SK-N-SH (cell line): ENCODE data around the gene RNMT. TPM values are rescaled to one million over a fixed set of nuclear protein-coding genes. Genes with fewer than 3 reads are reported as not detected.
A peak's percentile ranks its signal among the peaks of the same experiment; 100 is the strongest.

ENCODE experiments used
- CTCF ChIA-PET: fragments of 300-600, 350-600 bp; formaldehyde crosslinking; extraction: SDS; loops from one replicate; lab custom pipeline; 2021; lab: Yijun Ruan, JAX
- POLR2A ChIA-PET: fragments of 350-600 bp; sonication (Branson Sonifier 250); formaldehyde crosslinking; extraction: SDS; loops from one replicate; lab custom pipeline; 2020; ENCODE audit warnings: antibody characterized with exemption, inconsistent platforms; lab: Yijun Ruan, JAX
- DNase-seq: peaks from one replicate; pipeline ENCODE4 v3.0.0; 2012
- H2AFZ ChIP-seq: fragments of 200-600 bp; sonication (generic); 2 replicates; pipeline ENCODE4 v1.8.1; 2016; ENCODE audit warnings: antibody characterized with exemption, mild to moderate bottlenecking, low read depth
- H3F3A ChIP-seq: fragments of 200-600 bp; sonication (generic); replicated peaks from 2 replicates; pipeline ENCODE3; 2016; ENCODE audit warnings: antibody characterized with exemption, mild to moderate bottlenecking; ENCODE audit not compliant: insufficient read depth
- H3K27ac ChIP-seq, 2 experiments: fragments of 200-500 bp in 1 of 2; fragments of 200-600 bp in 1 of 2; sonication (Bioruptor generic) in 1 of 2; sonication (generic), shearing (Covaris generic) in 1 of 2; 2 replicates each; pipeline versions ENCODE4 v1.5.1 to v1.6.1; 2014 to 2016; ENCODE audit warnings: low read depth in 2 of 2, inconsistent platforms in 1 of 2, low read length in 1 of 2, mild to moderate bottlenecking in 1 of 2, mixed read lengths in 1 of 2
- H3K27me3 ChIP-seq: fragments of 200-600 bp; sonication (generic), shearing (Covaris generic); 2 replicates; pipeline ENCODE4 v1.6.1; 2016; ENCODE audit warnings: mixed run types; ENCODE audit not compliant: insufficient read depth
- H3K36me3 ChIP-seq, 2 experiments: fragments of 200-500 bp in 1 of 2; fragments of 200-600 bp in 1 of 2; sonication (Bioruptor generic) in 1 of 2; sonication (generic) in 1 of 2; replicated peaks in 1 of 2; 2 replicates each; pipeline versions ENCODE3 to v1.5.1; 2014 to 2016; ENCODE audit warnings: low read length in 1 of 2, mild to moderate bottlenecking in 1 of 2; ENCODE audit not compliant: insufficient read depth in 2 of 2, control insufficient read depth in 1 of 2
- H3K4me1 ChIP-seq, 2 experiments: fragments of 200-500 bp in 1 of 2; fragments of 200-600 bp in 1 of 2; sonication (Bioruptor generic) in 1 of 2; sonication (generic), shearing (Covaris generic) in 1 of 2; 2 replicates each; pipeline versions ENCODE4 v1.5.1 to v1.6.1; 2014 to 2016; ENCODE audit warnings: low read depth in 1 of 2, low read length in 1 of 2, mixed run types in 1 of 2; ENCODE audit not compliant: insufficient read depth in 2 of 2, control insufficient read depth in 1 of 2
- H3K4me2 ChIP-seq: fragments of 200-600 bp; sonication (generic), shearing (Covaris generic); 2 replicates; pipeline ENCODE4 v1.6.1; 2017; ENCODE audit warnings: mixed run types
- H3K4me3 ChIP-seq, 2 experiments: fragments of 200-500 bp in 1 of 2; fragments of 200-600 bp in 1 of 2; sonication (Bioruptor generic) in 1 of 2; sonication (generic), shearing (Covaris generic) in 1 of 2; 2 replicates each; pipeline versions ENCODE4 v1.5.1 to v1.8.1; 2014 to 2016; ENCODE audit warnings: low read depth in 2 of 2, inconsistent platforms in 1 of 2, low read length in 1 of 2, mild to moderate bottlenecking in 1 of 2, mixed read lengths in 1 of 2, moderate library complexity in 1 of 2
- H3K79me2 ChIP-seq: fragments of 200-600 bp; sonication (generic); 2 replicates; pipeline ENCODE4 v1.8.1; 2017; ENCODE audit warnings: mild to moderate bottlenecking; ENCODE audit not compliant: insufficient read depth
- H3K9ac ChIP-seq: fragments of 200-600 bp; sonication (generic); 2 replicates; pipeline ENCODE4 v1.6.1; 2017; ENCODE audit warnings: mixed run types
- H3K9me2 ChIP-seq: fragments of 200-600 bp; sonication (generic); 2 replicates; pipeline ENCODE4 v1.6.1; 2017; ENCODE audit warnings: mixed run types
- H3K9me3 ChIP-seq: fragments of 200-600 bp; sonication (generic); 2 replicates; pipeline ENCODE4 v1.6.1; 2017; ENCODE audit warnings: mixed run types, mild to moderate bottlenecking, moderate library complexity
- H4K20me1 ChIP-seq: fragments of 200-600 bp; sonication (generic); 2 replicates; pipeline ENCODE4 v1.6.1; 2017; ENCODE audit warnings: mild to moderate bottlenecking, mixed run types; ENCODE audit not compliant: insufficient read depth
- EP300 ChIP-seq, 2 experiments: IDR thresholded peaks; 2 replicates each; pipeline versions ENCODE4 v1.4.0 to v1.6.1; 2012; ENCODE audit warnings: borderline replicate concordance in 1 of 2, low read depth in 1 of 2, low read length in 1 of 2
- GATA2 ChIP-seq: sonication (generic); formaldehyde crosslinking; IDR thresholded peaks from 2 replicates; pipeline ENCODE4 v1.5.0; 2020; ENCODE audit warnings: mild to moderate bottlenecking, missing genetic modification reagents
- IRF3 ChIP-seq: fragments of 150-350 bp; IDR thresholded peaks from 2 replicates; pipeline ENCODE4 v1.6.1; 2016; ENCODE audit warnings: mild to moderate bottlenecking, low read depth, low read length
- JUND ChIP-seq: IDR thresholded peaks from 2 replicates; pipeline ENCODE4 v1.4.0; 2012
- MXI1 ChIP-seq: IDR thresholded peaks from 2 replicates; pipeline ENCODE4 v1.6.1; 2012; ENCODE audit warnings: mild to moderate bottlenecking, low read depth, low read length, improper control_type of control experiment
- NRF1 ChIP-seq: IDR thresholded peaks from 2 replicates; pipeline ENCODE4 v1.6.1; 2012; ENCODE audit warnings: low read depth, mild to moderate bottlenecking, low read length
- POLR2AphosphoS5 ChIP-seq: IDR thresholded peaks from 2 replicates; pipeline ENCODE4 v1.6.1; 2012; ENCODE audit warnings: low read depth, low read length
- RAD21 ChIP-seq: IDR thresholded peaks from 2 replicates; pipeline ENCODE4 v1.6.1; 2012; ENCODE audit warnings: mild to moderate bottlenecking, low read length
- RXRA ChIP-seq: IDR thresholded peaks from 2 replicates; pipeline ENCODE4 v1.4.0; 2012; ENCODE audit warnings: low read depth, mild to moderate bottlenecking, borderline replicate concordance
- SIN3A ChIP-seq: IDR thresholded peaks from 2 replicates; pipeline ENCODE4 v1.6.1; 2012; ENCODE audit warnings: low read depth, mild to moderate bottlenecking, low read length, moderate library complexity, borderline replicate concordance
- SMC3 ChIP-seq: IDR thresholded peaks from 2 replicates; pipeline ENCODE4 v1.6.1; 2012; ENCODE audit warnings: low read depth, low read length, improper control_type of control experiment
- TAF1 ChIP-seq: IDR thresholded peaks from 2 replicates; pipeline ENCODE4 v1.6.1; 2012; ENCODE audit warnings: low read depth, mild to moderate bottlenecking, low read length, moderate library complexity, borderline replicate concordance
- USF2 ChIP-seq: fragments of 150-350 bp; IDR thresholded peaks from 2 replicates; pipeline ENCODE4 v1.6.1; 2017; ENCODE audit warnings: antibody characterized with exemption, low read length, low read depth, borderline replicate concordance
- YY1 ChIP-seq: IDR thresholded peaks from 2 replicates; pipeline ENCODE4 v1.4.0; 2012; ENCODE audit warnings: low read depth, mild to moderate bottlenecking
- WGBS: methylation state at CpG from one replicate; pipeline ENCODE4 v1.1.6; 2017; ENCODE audit warnings: low lambda C conversion rate; 5-methylcytosine and 5-hydroxymethylcytosine counted together
- polyA plus RNA-seq, 3 experiments: library from polyadenylated mRNA; depleted of rRNA; stranded (reverse); fragments of >200 nt; gene quantifications; 2 replicates each; pipeline ENCODE4 v1.2.3, GENCODE V29; 2012
- TF ChIP-seq, protein P1 (sequence below): IDR thresholded peaks from 2 replicates; pipeline ENCODE4 v1.4.0; 2012; ENCODE audit warnings: low read depth
- TF ChIP-seq, protein P2 (sequence below): IDR thresholded peaks from 2 replicates; pipeline ENCODE4 v1.4.0; 2012; ENCODE audit warnings: low read depth, borderline replicate concordance

The RNMT gene
- polyA plus RNA-seq, 1 of the 3 experiments (the other 2 are of a cell fraction), result 12.7 TPM

GRCh38 chr18:13726972-13727331, 479 bp downstream of the RNMT start:
- Histone ChIP-seq H3K4me1 (peaks cover 6 to 8% of the 10 kb centered on the region in 2 experiments; a peak in 3 of 4 replicates), H3K9me3 (no peaks in the 10 kb centered on the region), H3F3A (peaks cover 10% of the 10 kb centered on the region), H2AFZ (0 out of 2 replicates have a peak overlapping the region, but pooled peaks have one; percentile 49), H3K4me3 (peak overlapping the region; percentile 89 to 94), H3K9me2 (no peaks in the 10 kb centered on the region), H4K20me1 (peaks cover 16% of the 10 kb centered on the region), H3K27ac (peak overlapping the region; percentile 88 to 93), H3K4me2 (peak overlapping the region; percentile 92), H3K79me2 (peaks cover 98% of the 10 kb centered on the region), H3K9ac (peak overlapping the region; percentile 88), H3K36me3 (peaks cover 8 to 19% of the 10 kb centered on the region in 2 experiments), H3K27me3 (no peaks in the 10 kb centered on the region)
- ChIA-PET CTCF (interaction anchor here (0.6 to 1.4 kb wide), 4 partner anchors 70 to 892 kb away, joined by 3 to 4 read pairs (median 3); no protein-coding TSS in a partner anchor), POLR2A (interaction anchor here (1.0 to 2.0 kb wide), 3 partner anchors 13 to 23 kb away, joined by 3 to 6 read pairs (median 4); no protein-coding TSS in a partner anchor)
- WGBS, result 0% methylated on average over 5 of the region's 30 CpGs
- TF ChIP-seq MXI1 (no peak), NRF1 (no peak)
- no peak for DNase-seq

- H3K4me1 ChIP-seq, result peaks cover 0 to 4% of the 10 kb centered on the region in 2 experiments; a peak in 3 of 4 replicates
- no peak overlapping the region for H2AFZ ChIP-seq
- no peaks in the 10 kb centered on the region for H3K27me3 ChIP-seq
- peaks cover 8% of the 10 kb centered on the region; the same call in 1 of the 2 replicates for H4K20me1 ChIP-seq
- peaks cover 76% of the 10 kb centered on the region for H3K79me2 ChIP-seq
- WGBS, result 95% methylated on average over 1 of the region's 1 CpG
- no peaks in the 10 kb centered on the region for H3K9me3 ChIP-seq
- ChIA-PET POLR2A (no interaction called here), CTCF (no interaction called here)
- no peaks in the 10 kb centered on the region for H3K9me2 ChIP-seq
- peaks cover 10% of the 10 kb centered on the region for H3F3A ChIP-seq
- DNase-seq, result no peak
- H3K27ac ChIP-seq, result no peak overlapping the region
- H3K4me3 ChIP-seq, result no peak overlapping the region
- no peak overlapping the region for H3K9ac ChIP-seq
- peaks cover 28 to 36% of the 10 kb centered on the region in 2 experiments for H3K36me3 ChIP-seq
- no peak overlapping the region for H3K4me2 ChIP-seq
- no peak for TF ChIP-seq USF2
- no peak for TF ChIP-seq YY1
- TF ChIP-seq EP300 (IDR thresholded peaks at IDR 0.05; ENCODE audit: borderline replicate concordance in 1 of 2, low read depth in 1 of 2, low read length in 1 of 2), result no peak
- TF ChIP-seq SIN3A, result no peak
- TF ChIP-seq TAF1, result no peak
- TF ChIP-seq SMC3, result no peak
- TF ChIP-seq, protein P1, sequence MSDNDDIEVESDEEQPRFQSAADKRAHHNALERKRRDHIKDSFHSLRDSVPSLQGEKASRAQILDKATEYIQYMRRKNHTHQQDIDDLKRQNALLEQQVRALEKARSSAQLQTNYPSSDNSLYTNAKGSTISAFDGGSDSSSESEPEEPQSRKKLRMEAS, result no peak
- TF ChIP-seq IRF3, result no peak
- no peak for TF ChIP-seq GATA2 (CRISPR knock-in tag)
- TF ChIP-seq RAD21, result no peak
- no peak for TF ChIP-seq RXRA
- TF ChIP-seq POLR2AphosphoS5, result no peak
- TF ChIP-seq, protein P2, sequence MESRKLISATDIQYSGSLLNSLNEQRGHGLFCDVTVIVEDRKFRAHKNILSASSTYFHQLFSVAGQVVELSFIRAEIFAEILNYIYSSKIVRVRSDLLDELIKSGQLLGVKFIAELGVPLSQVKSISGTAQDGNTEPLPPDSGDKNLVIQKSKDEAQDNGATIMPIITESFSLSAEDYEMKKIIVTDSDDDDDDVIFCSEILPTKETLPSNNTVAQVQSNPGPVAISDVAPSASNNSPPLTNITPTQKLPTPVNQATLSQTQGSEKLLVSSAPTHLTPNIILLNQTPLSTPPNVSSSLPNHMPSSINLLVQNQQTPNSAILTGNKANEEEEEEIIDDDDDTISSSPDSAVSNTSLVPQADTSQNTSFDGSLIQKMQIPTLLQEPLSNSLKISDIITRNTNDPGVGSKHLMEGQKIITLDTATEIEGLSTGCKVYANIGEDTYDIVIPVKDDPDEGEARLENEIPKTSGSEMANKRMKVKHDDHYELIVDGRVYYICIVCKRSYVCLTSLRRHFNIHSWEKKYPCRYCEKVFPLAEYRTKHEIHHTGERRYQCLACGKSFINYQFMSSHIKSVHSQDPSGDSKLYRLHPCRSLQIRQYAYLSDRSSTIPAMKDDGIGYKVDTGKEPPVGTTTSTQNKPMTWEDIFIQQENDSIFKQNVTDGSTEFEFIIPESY, result no peak
- no peak for TF ChIP-seq JUND
- TF ChIP-seq, all 33 proteins: peak for 0
Observed at GRCh38 chr18:13730481-13730880, 4.0 kb downstream of the RNMT start.
